Right atrium auricular region (tissue), 2 donors: ENCODE measurements around the gene GREM2. TPM values are rescaled to one million over a fixed set of nuclear protein-coding genes. Genes with fewer than 3 reads are reported as not detected.

ENCODE experiments used
- DNase-seq: peaks from one replicate; pipeline ENCODE4 v3.0.0-alpha.2; 2019; ENCODE audit warnings: low spot score
- H3K27ac ChIP-seq, 2 donors: fragments of 200-600 bp; sonication (generic); 1 replicate in 1 of 2; 2 replicates in 1 of 2; pipeline ENCODE4 v1.5.1; 2016 to 2019
- H3K27me3 ChIP-seq, 2 donors: fragments of 200-600 bp; sonication (generic); one replicate each; pipeline versions ENCODE4 v1.5.1 to v1.6.0; 2017 to 2019
- H3K36me3 ChIP-seq: fragments of 200-600 bp; sonication (generic); one replicate; pipeline ENCODE4 v1.5.1; 2016
- H3K4me1 ChIP-seq, 2 donors: fragments of 200-600 bp; sonication (generic); one replicate each; pipeline versions ENCODE4 v1.5.1 to v1.6.0; 2017 to 2019
- H3K4me3 ChIP-seq, 2 donors: fragments of 200-600 bp; sonication (generic); 1 replicate in 1 of 2; 2 replicates in 1 of 2; pipeline ENCODE4 v1.5.1; 2017 to 2019; ENCODE audit warnings: mild to moderate bottlenecking in 1 of 2, moderate library complexity in 1 of 2
- H3K9me3 ChIP-seq, 2 donors: fragments of 200-600 bp; sonication (generic); one replicate each; pipeline ENCODE4 v1.5.1; 2019
- total RNA-seq, 2 donors: library from RNA; depleted of rRNA; stranded (reverse); fragments of >200 nt; gene quantifications; one replicate each; pipeline ENCODE4 v1.1.0, GENCODE V29; 2016
- TF ChIP-seq, protein P1 (sequence below), 2 donors: fragments of 200-600 bp; sonication (generic); IDR thresholded peaks; one replicate each; pipeline ENCODE4 v1.5.1; 2019; ENCODE audit warnings: antibody characterized with exemption in 2 of 2

GREM2 gene
- total RNA-seq, 2 donors from 2014 or later = not detected

DNA sequence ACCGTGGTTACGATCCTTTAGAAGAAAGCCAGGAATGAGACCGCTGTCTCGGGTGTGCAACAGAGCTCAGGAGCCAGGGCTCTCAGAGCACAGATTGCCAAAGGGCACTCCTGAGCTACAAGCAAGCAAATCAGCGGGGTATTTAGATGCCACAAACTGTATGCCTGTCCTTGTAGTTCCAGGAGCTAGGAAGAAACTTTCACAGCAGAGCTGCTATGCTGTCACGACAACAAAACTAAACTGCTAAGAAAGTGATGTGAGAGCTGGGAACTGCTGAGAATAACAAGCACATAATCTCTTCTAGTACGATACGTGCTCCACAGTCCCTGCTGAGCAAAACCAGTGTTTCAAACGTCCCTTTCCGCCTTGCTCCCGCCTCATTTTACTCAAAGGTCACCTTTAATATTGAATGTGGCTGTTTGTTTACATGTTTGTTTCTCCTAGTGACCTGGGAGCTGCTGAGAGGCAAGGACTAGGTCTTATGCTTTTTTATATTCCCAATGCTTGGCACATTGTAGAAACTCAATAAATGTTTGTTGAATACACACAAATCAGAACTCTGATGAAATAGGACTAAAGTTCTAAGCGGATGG lies 14.7 kb downstream of the GREM2 start:
- Histone ChIP-seq H3K36me3 (no peaks in the 10 kb centered on the region), H3K4me1 (no peaks in the 10 kb centered on the region), H3K4me3 (no peak overlapping the region), H3K27me3 (no peaks in the 10 kb centered on the region), H3K27ac (no peak overlapping the region), H3K9me3 (no peaks in the 10 kb centered on the region)
- no peak for DNase-seq
- TF ChIP-seq, protein P1, sequence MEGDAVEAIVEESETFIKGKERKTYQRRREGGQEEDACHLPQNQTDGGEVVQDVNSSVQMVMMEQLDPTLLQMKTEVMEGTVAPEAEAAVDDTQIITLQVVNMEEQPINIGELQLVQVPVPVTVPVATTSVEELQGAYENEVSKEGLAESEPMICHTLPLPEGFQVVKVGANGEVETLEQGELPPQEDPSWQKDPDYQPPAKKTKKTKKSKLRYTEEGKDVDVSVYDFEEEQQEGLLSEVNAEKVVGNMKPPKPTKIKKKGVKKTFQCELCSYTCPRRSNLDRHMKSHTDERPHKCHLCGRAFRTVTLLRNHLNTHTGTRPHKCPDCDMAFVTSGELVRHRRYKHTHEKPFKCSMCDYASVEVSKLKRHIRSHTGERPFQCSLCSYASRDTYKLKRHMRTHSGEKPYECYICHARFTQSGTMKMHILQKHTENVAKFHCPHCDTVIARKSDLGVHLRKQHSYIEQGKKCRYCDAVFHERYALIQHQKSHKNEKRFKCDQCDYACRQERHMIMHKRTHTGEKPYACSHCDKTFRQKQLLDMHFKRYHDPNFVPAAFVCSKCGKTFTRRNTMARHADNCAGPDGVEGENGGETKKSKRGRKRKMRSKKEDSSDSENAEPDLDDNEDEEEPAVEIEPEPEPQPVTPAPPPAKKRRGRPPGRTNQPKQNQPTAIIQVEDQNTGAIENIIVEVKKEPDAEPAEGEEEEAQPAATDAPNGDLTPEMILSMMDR (IDR thresholded peaks at IDR 0.05) = no peak

DNA sequence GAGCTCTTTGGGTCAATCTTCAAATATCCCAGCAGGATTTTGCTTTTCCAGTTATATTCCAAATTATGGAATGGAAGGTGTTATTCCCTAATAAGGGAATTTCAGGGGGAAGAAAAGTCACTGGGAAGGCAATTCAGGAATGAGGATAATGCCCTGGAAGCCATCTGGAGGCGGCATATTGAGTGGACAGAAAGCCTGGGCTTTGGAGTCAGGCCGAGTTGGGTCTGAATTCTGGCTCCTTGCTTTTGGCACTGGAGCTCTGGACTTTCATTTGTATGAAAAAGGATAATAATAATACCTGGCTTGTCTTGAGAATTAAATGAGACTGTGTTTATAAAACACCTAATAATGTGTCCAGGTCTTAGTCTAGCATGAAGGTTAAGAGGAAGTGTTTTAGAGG lies 16.5 kb downstream of the GREM2 start:
- Histone ChIP-seq H3K9me3 (no peaks in the 10 kb centered on the region), H3K27ac (no peak overlapping the region), H3K27me3 (no peaks in the 10 kb centered on the region), H3K36me3 (no peaks in the 10 kb centered on the region), H3K4me1 (no peaks in the 10 kb centered on the region), H3K4me3 (no peak overlapping the region)
- DNase-seq = no peak
- TF ChIP-seq, protein P1 (IDR thresholded peaks at IDR 0.05) = no peak

DNA sequence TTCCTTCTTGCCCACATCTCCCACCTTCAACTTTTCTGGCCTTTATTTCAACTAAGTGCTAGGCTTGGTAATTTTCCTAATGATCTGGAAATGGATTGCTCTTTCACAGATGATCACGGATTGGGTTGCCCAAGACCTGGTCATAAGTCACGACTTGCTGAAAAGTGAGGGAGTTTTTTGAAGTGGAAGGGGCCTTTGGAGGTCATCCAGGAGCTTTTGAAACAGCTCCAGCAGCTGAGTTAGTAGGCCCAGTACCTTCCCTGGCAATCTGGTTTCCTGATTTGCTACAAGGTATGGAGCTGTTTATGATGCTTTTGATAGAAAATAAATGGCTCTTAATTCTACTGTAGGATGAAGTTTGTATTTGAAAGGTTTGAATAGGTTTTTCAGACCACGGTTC lies 20.4 kb downstream of the GREM2 start:
- no peaks in the 10 kb centered on the region for H3K36me3 ChIP-seq
- no peaks in the 10 kb centered on the region for H3K27me3 ChIP-seq
- no peak overlapping the region for H3K4me3 ChIP-seq
- no peaks in the 10 kb centered on the region for H3K4me1 ChIP-seq
- H3K27ac ChIP-seq = no peak overlapping the region
- no peak for DNase-seq
- TF ChIP-seq, protein P1 (IDR thresholded peaks at IDR 0.05) = no peak
- H3K9me3 ChIP-seq = no peaks in the 10 kb centered on the region

DNA sequence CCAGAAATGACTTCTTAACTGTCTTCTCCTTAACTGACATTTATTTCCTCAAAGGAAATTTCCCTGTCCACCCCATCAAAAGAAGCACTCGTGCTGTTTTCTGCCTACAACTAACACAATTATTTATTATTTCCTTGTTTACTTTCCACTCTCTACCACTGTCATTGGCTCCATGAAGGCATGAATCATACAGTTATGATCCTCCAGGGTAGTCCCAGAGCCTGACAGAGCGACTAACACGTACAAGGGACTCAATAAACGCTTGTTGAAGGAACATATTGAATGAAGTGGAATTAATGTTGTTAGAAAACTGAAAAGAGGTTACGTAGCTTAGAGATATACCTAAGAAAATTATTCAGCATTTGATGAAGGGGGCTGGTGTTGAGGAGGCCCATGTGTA lies 20.9 kb downstream of the GREM2 start:
- Histone ChIP-seq H3K9me3 (no peaks in the 10 kb centered on the region), H3K4me1 (no peaks in the 10 kb centered on the region), H3K27me3 (no peaks in the 10 kb centered on the region), H3K4me3 (no peak overlapping the region), H3K36me3 (no peaks in the 10 kb centered on the region), H3K27ac (no peak overlapping the region)
- DNase-seq = no peak
- TF ChIP-seq, protein P1 (IDR thresholded peaks at IDR 0.05) = no peak

DNA sequence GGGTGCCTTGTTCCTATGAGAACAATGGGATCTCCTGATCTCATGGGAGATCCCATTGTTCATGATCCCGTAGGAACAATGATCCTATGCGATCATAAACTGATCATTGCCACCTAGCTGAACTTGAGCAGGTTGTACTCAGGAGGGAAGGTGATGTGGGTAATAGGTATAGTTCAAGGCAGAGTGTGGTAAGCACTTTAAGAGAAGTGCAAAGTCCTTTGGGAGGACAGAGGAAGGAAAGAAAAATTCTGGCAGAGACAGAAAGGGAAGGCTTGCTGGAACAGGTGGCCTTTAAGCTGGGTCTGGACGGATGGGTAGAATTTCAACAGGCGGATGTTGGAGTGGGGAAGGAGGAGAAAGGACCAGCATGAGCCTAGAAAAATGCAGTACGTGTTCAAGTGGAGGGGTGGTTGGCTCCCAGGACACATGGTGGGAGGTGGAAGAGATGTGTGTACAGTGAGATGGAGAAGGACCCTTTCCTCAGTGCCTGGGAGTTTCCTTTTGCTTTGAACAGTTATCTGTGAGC lies 22.3 kb downstream of the GREM2 start:
- Histone ChIP-seq H3K4me1 (no peaks in the 10 kb centered on the region), H3K27ac (no peak overlapping the region), H3K27me3 (no peaks in the 10 kb centered on the region), H3K9me3 (no peaks in the 10 kb centered on the region), H3K4me3 (no peak overlapping the region), H3K36me3 (no peaks in the 10 kb centered on the region)
- DNase-seq = no peak
- TF ChIP-seq, protein P1 (IDR thresholded peaks at IDR 0.05) = no peak

DNA sequence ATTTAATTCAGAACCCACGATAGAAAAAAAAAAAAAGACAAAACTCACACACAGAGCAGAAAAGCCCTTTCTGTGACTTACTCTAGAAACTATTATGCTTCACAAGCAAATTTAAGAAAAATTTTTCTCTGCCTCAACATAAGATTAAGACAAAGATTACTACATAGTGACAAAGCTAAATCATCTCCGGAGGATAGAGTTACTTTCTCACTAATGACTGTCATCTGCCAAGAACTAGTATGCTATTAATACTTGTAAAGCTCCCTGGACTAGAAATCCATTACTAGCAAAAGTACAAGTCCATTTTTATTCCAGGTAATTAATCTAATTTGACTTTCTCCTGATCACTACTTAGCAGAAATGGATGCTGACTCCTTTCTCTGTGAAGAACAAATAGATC lies 25.9 kb downstream of the GREM2 start:
- H3K27me3 ChIP-seq = no peaks in the 10 kb centered on the region
- no peak for DNase-seq
- no peak overlapping the region for H3K4me3 ChIP-seq
- no peak overlapping the region for H3K27ac ChIP-seq
- no peaks in the 10 kb centered on the region for H3K4me1 ChIP-seq
- TF ChIP-seq, protein P1 (IDR thresholded peaks at IDR 0.05) = no peak
- H3K36me3 ChIP-seq = no peaks in the 10 kb centered on the region
- no peaks in the 10 kb centered on the region for H3K9me3 ChIP-seq
